ENCODE data around the gene GSG1L. TPM values are rescaled to one million over a fixed set of nuclear protein-coding genes. Genes with fewer than 3 reads are reported as not detected.

GSG1L gene
- total and polyA plus RNA-seq, 9 of the 15 experiments (the other 6 are each of a cell fraction or from before 2014, with no cell fraction given): not detected

DNA sequence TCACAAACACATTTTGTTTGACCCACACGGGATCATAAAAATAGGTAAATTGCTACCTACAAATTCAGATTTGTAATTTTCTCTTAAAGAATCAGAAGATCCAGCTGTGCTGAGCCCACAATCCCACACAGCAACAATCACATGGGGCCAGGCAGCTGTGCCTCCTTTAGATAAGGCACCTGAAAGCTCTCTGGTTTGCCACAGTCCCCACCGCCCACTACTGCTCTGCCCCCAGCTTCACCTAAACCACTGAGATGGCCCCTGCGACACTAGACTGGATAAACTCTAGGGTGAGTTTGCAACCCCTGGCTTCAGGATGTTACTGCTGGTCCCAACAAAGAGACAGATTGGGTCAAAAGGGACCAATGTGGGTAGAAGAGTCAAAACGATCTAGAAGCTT lies 96.8 kb downstream of the GSG1L start (continued):
- TF ChIP-seq SLC30A9 (CRISPR knock-in tag; IDR thresholded peaks at IDR 0.05) (no peak), RUNX1 (IDR thresholded peaks at IDR 0.05; ENCODE audit: low read depth) (no peak), MAFG (tag; conservative IDR thresholded peaks at IDR 0.05) (no peak), FOXA3 (CRISPR knock-in tag; conservative IDR thresholded peaks at IDR 0.05 in 1 of 2, IDR thresholded peaks at IDR 0.05 in 1 of 2) (no peak), MED1 (CRISPR knock-in tag; IDR thresholded peaks at IDR 0.05; ENCODE audit: borderline replicate concordance) (no peak), ZNF318 (IDR thresholded peaks at IDR 0.05; ENCODE audit: borderline replicate concordance in 1 of 2, low read depth in 1 of 2) (no peak), CC2D1A (IDR thresholded peaks at IDR 0.05) (no peak), CSDE1 (IDR thresholded peaks at IDR 0.05) (no peak), NR2C1 (IDR thresholded peaks at IDR 0.05) (no peak), NR2C1 (tag; IDR thresholded peaks at IDR 0.05) (no peak), HDAC8 (tag; IDR thresholded peaks at IDR 0.05) (no peak), KLF16 (IDR thresholded peaks at IDR 0.05) (peak; percentile 73), TFAP4 (CRISPR knock-in tag; IDR thresholded peaks at IDR 0.05; ENCODE audit: borderline replicate concordance) (peak; percentile 53; the same call in 1 of the 2 replicates), TCF3 (CRISPR knock-in tag; IDR thresholded peaks at IDR 0.05) (peak; percentile 87), GTF3C2 (IDR thresholded peaks at IDR 0.05; ENCODE audit: borderline replicate concordance, extremely low read depth, insufficient read length) (no peak), FOXO4 (CRISPR knock-in tag; IDR thresholded peaks at IDR 0.05) (no peak)

All from K562 (cell line).